GM10266 (cell line): ENCODE results near the gene EPHB2.

Experiments used
- DNase-seq: peaks from one replicate; pipeline ENCODE4 v3.0.0; 2012; ENCODE audit errors: extremely low spot score
- TF ChIP-seq, protein P1 (sequence below): IDR thresholded peaks from 2 replicates; pipeline ENCODE4 v1.5.1; 2012; ENCODE audit warnings: mild to moderate bottlenecking, low read depth; ENCODE audit not compliant: control insufficient read depth, insufficient read depth; ENCODE audit errors: missing control alignments

The EPHB2 gene

DNA sequence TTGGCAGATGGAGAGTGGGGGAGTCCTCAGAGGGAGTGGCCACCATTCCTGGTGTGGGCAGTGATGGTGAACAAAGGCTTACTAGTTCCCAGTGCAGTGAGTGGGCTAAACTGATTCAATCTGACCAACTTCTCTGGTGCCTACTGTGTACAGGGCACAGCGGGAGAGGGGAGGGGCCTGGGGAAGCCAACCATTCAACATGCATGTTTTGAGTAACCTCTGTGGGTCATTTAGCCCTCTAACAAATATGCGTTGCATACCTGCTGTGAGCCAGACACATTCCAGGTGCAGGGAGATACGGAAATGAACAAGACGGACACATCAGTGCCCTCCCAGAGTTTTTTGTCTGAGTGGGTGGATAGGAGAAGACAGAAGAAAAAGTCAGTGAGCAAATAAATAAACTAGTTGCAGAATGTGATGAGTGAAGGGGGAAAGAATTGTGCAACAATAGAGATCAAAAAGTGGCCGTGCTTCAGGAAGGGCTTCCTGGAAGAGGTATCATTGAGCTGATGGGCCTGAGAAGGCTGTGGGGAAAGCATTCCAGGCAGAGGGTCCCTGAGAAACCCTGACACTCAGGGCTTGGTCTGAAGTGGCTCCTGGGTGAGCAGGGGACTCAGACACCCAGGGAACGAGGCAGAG lies 78.8 kb downstream of the EPHB2 start:
- DNase-seq: no peak
- TF ChIP-seq, protein P1, sequence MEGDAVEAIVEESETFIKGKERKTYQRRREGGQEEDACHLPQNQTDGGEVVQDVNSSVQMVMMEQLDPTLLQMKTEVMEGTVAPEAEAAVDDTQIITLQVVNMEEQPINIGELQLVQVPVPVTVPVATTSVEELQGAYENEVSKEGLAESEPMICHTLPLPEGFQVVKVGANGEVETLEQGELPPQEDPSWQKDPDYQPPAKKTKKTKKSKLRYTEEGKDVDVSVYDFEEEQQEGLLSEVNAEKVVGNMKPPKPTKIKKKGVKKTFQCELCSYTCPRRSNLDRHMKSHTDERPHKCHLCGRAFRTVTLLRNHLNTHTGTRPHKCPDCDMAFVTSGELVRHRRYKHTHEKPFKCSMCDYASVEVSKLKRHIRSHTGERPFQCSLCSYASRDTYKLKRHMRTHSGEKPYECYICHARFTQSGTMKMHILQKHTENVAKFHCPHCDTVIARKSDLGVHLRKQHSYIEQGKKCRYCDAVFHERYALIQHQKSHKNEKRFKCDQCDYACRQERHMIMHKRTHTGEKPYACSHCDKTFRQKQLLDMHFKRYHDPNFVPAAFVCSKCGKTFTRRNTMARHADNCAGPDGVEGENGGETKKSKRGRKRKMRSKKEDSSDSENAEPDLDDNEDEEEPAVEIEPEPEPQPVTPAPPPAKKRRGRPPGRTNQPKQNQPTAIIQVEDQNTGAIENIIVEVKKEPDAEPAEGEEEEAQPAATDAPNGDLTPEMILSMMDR: no peak

GRCh38 chr1:22790232-22791008 lies 79.8 kb downstream of the EPHB2 start:
- TF ChIP-seq, protein P1: no peak
- DNase-seq: no peak

GRCh38 chr1:22791831-22792347 lies 81.2 kb downstream of the EPHB2 start:
- DNase-seq: no peak
- TF ChIP-seq, protein P1: no peak

DNA sequence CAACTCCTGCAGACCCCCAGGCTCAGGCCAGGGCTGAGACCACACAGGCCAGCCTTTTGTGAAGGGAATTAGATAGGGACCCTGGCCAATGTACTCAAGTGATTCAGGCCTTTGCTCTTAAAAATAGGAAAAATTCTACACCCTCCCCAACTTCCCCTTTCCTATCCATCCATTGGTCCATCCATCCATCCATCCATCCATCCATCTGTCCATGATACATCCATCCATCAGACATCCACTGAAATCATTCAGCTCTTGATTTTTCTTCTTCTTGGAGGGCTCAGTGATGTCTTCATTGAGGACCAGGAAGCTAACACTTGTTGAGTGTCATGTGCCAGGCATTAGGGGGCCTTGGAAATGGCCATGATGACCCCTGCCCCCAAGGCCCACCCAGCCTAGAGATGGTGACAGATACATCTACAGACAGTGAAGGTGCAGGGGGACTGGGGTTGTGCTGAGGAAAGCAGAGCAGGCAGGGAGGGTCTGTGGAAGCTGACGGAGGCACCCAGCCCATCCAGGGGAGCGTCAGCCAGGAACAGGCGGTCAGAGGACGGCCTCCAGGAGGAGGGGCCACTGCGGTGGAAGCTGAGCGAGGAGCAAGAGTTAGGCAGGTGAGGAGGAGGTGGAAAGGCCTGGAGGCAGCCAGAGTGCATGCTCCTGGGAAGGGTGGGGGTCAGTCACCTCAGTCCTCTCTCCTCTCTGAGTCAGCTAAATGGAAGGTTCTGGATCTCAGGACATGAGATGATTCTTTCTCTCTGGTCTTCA lies 81.9 kb downstream of the EPHB2 start:
- TF ChIP-seq, protein P1: no peak
- DNase-seq: no peak

GRCh38 chr1:22793647-22794046 lies 83.0 kb downstream of the EPHB2 start:
- TF ChIP-seq, protein P1: no peak
- no peak for DNase-seq

GRCh38 chr1:22794647-22795365 lies 84.2 kb downstream of the EPHB2 start:
- DNase-seq: no peak
- TF ChIP-seq, protein P1: no peak
